Mesendoderm (in vitro differentiated cells): ENCODE measurements around the gene C20orf173.

Source experiments
- DNase-seq: peaks from one replicate; pipeline ENCODE4 v3.0.0; 2013
- H2AK5ac ChIP-seq: 2 replicates; pipeline ENCODE4 v1.6.1; 2013; ENCODE audit warnings: low read length, inconsistent platforms
- H2BK120ac ChIP-seq: 2 replicates; pipeline ENCODE4 v1.6.1; 2013; ENCODE audit warnings: low read depth, mild to moderate bottlenecking, low read length, moderate library complexity, mixed read lengths
- H2BK15ac ChIP-seq: replicated peaks from 2 replicates; pipeline ENCODE4 v1.6.1; 2013; ENCODE audit warnings: low read depth, mild to moderate bottlenecking, moderate library complexity
- H2BK5ac ChIP-seq: 2 replicates; pipeline ENCODE4 v1.6.1; 2013; ENCODE audit warnings: low read length, inconsistent platforms
- H3K18ac ChIP-seq: 2 replicates; pipeline ENCODE4 v1.6.1; 2013; ENCODE audit warnings: mild to moderate bottlenecking, low read length, mixed read lengths
- H3K23ac ChIP-seq: one replicate; pipeline ENCODE4 v1.6.1; 2013; ENCODE audit warnings: low read length
- H3K27ac ChIP-seq: 2 replicates; pipeline ENCODE4 v1.5.1; 2013; ENCODE audit warnings: low read depth, mild to moderate bottlenecking, inconsistent platforms, low read length, moderate library complexity
- H3K27me3 ChIP-seq: 2 replicates; pipeline ENCODE4 v1.6.1; 2013; ENCODE audit warnings: low read length, control low read depth, mild to moderate bottlenecking, inconsistent platforms; ENCODE audit not compliant: insufficient read depth, poor library complexity
- H3K36me3 ChIP-seq: 2 replicates; pipeline ENCODE4 v1.6.1; 2013; ENCODE audit warnings: low read length, inconsistent platforms; ENCODE audit not compliant: control insufficient read depth, insufficient read depth
- H3K4ac ChIP-seq: one replicate; pipeline ENCODE4 v1.6.1; 2013; ENCODE audit warnings: low read depth, mild to moderate bottlenecking, low read length, moderate library complexity
- H3K4me1 ChIP-seq: 2 replicates; pipeline ENCODE4 v1.6.1; 2013; ENCODE audit warnings: low read depth, low read length, inconsistent platforms; ENCODE audit not compliant: control insufficient read depth
- H3K4me2 ChIP-seq: 2 replicates; pipeline ENCODE4 v1.6.1; 2013; ENCODE audit warnings: low read length
- H3K4me3 ChIP-seq: 2 replicates; pipeline ENCODE4 v1.5.1; 2013; ENCODE audit warnings: mild to moderate bottlenecking, low read length
- H3K56ac ChIP-seq: one replicate; pipeline ENCODE4 v1.6.1; 2013; ENCODE audit warnings: low read length
- H3K79me1 ChIP-seq: 2 replicates; pipeline ENCODE4 v1.6.1; 2013; ENCODE audit warnings: low read length, inconsistent platforms
- H3K79me2 ChIP-seq: 2 replicates; pipeline ENCODE4 v1.6.1; 2013; ENCODE audit warnings: mild to moderate bottlenecking, low read length; ENCODE audit not compliant: control insufficient read depth, insufficient read depth
- H3K9ac ChIP-seq: 2 replicates; pipeline ENCODE4 v1.6.1; 2013; ENCODE audit warnings: low read length, inconsistent platforms
- H4K5ac ChIP-seq: one replicate; pipeline ENCODE4 v1.6.1; 2013; ENCODE audit warnings: low read length
- H4K8ac ChIP-seq: one replicate; pipeline ENCODE4 v1.6.1; 2013; ENCODE audit warnings: low read depth, mild to moderate bottlenecking, control low read depth, low read length, moderate library complexity
- WGBS: extraction: QIAGEN DNeasy Blood & Tissue Kit; methylation state at CpG from one replicate; pipeline ENCODE4 v1.1.7; 2013; ENCODE audit warnings: low lambda C conversion rate, missing lambda C conversion rate; ENCODE audit not compliant: insufficient coverage; ENCODE audit errors: extremely low coverage; 5-methylcytosine and 5-hydroxymethylcytosine counted together

C20orf173 gene

DNA sequence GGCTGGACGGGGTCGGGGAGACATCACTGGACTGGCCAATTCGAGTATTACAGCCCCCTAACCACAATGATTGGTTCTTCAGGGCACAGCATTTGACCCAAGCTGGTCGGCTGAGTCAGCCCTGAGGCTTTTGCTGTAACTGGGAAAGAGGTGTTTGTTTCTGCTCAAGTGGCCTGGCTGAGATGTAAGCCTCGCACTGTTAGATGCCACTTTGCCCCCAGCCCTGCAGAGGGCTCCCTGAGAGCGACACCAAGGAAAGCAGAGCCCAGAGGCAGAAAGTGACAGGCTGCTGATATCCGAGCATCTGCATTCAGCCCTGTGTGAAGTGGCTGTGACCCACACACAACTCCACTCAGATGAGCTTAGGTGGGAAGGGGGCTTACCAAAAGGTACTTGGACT is 31.8 kb upstream of the C20orf173 start:
- Histone ChIP-seq H4K5ac (no peak overlapping the region), H3K79me2 (no peaks in the 10 kb centered on the region), H3K4me1 (no peaks in the 10 kb centered on the region), H2AK5ac (no peak overlapping the region), H3K23ac (no peak overlapping the region), H2BK15ac (no peak overlapping the region), H3K79me1 (no peaks in the 10 kb centered on the region), H2BK120ac (no peak overlapping the region), H3K4me2 (no peak overlapping the region), H3K27me3 (no peaks in the 10 kb centered on the region), H3K27ac (no peak overlapping the region), H3K9ac (no peak overlapping the region), H2BK5ac (no peak overlapping the region), H3K4me3 (no peak overlapping the region), H3K4ac (no peak overlapping the region), H4K8ac (no peak overlapping the region), H3K18ac (no peak overlapping the region), H3K36me3 (peaks cover 3% of the 10 kb centered on the region), H3K56ac (no peak overlapping the region)
- peak; percentile 91 for DNase-seq
- no CpG with 5 or more reads among the region's 7 CpGs for WGBS

- Histone ChIP-seq H3K27me3 (no peaks in the 10 kb centered on the region), H4K8ac (no peak overlapping the region), H3K4me2 (no peak overlapping the region), H3K9ac (no peak overlapping the region), H3K56ac (no peak overlapping the region), H3K4ac (no peak overlapping the region), H3K27ac (no peak overlapping the region), H3K4me3 (no peak overlapping the region), H3K18ac (no peak overlapping the region), H4K5ac (no peak overlapping the region), H3K23ac (no peak overlapping the region), H3K79me2 (no peaks in the 10 kb centered on the region), H3K79me1 (no peaks in the 10 kb centered on the region), H2AK5ac (no peak overlapping the region), H3K36me3 (peaks cover 6% of the 10 kb centered on the region), H3K4me1 (no peaks in the 10 kb centered on the region), H2BK120ac (no peak overlapping the region), H2BK15ac (no peak overlapping the region), H2BK5ac (no peak overlapping the region)
- no CpG with 5 or more reads among the region's 10 CpGs for WGBS
- DNase-seq = no peak
Observed at GRCh38 chr20:35560541-35560940, 31.1 kb upstream of the C20orf173 start.

- no peak overlapping the region for H4K8ac ChIP-seq
- no peak overlapping the region for H4K5ac ChIP-seq
- H3K4me2 ChIP-seq = no peak overlapping the region
- peaks cover 6% of the 10 kb centered on the region for H3K36me3 ChIP-seq
- no CpG with 5 or more reads among the region's 18 CpGs for WGBS
- H3K4ac ChIP-seq = no peak overlapping the region
- H3K9ac ChIP-seq = no peak overlapping the region
- H2AK5ac ChIP-seq = no peak overlapping the region
- DNase-seq = peak; percentile 29
- H2BK5ac ChIP-seq = no peak overlapping the region
- no peak overlapping the region for H2BK120ac ChIP-seq
- H3K18ac ChIP-seq = no peak overlapping the region
- H3K79me2 ChIP-seq = no peaks in the 10 kb centered on the region
- no peak overlapping the region for H3K56ac ChIP-seq
- H3K4me1 ChIP-seq = no peaks in the 10 kb centered on the region
- H3K27me3 ChIP-seq = no peaks in the 10 kb centered on the region
- H3K4me3 ChIP-seq = no peak overlapping the region
- no peaks in the 10 kb centered on the region for H3K79me1 ChIP-seq
- no peak overlapping the region for H2BK15ac ChIP-seq
- no peak overlapping the region for H3K27ac ChIP-seq
- no peak overlapping the region for H3K23ac ChIP-seq
Observed at GRCh38 chr20:35560105-35560511, 30.7 kb upstream of the C20orf173 start.

DNA sequence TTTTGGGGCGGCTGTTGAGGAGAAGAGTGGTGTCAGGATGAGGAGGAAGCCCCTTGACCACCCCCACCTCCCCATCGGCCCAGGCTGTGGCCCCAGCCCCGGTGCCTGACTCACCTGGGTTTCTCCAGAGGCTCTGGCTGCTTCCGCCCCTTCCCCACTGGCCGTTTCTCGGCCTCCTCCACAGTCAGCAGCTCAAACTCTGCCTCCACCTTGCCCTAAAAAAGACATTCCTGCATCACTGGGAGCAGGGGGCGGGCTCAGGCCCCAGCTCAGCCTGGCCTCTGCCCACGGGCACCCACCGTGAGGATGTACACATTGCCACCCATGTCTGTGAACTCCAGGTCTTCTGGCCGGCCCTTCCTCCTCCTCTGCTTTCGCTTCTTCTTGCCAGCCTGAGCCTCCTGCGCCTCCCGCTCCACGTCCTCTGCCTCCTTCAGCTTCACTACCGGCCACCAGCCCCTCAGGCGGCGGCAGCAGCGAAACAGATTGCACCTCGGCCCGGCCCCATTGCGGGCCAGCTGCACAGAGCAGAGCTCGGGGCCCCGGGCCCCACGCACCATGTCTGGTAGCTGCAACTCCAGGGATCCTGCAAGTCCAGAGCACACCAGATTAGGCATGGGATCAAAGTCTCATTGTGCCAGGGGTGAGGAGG is 29.7 kb upstream of the C20orf173 start:
- H3K79me1 ChIP-seq = no peaks in the 10 kb centered on the region
- H3K27ac ChIP-seq = no peak overlapping the region
- DNase-seq = no peak
- peaks cover 8% of the 10 kb centered on the region for H3K36me3 ChIP-seq
- H3K9ac ChIP-seq = no peak overlapping the region
- H4K5ac ChIP-seq = no peak overlapping the region
- no CpG with 5 or more reads among the region's 24 CpGs for WGBS
- H3K4ac ChIP-seq = no peak overlapping the region
- H3K23ac ChIP-seq = no peak overlapping the region
- no peak overlapping the region for H3K18ac ChIP-seq
- H2BK5ac ChIP-seq = no peak overlapping the region
- H3K4me3 ChIP-seq = no peak overlapping the region
- H3K4me2 ChIP-seq = no peak overlapping the region
- H3K27me3 ChIP-seq = no peaks in the 10 kb centered on the region
- no peak overlapping the region for H2AK5ac ChIP-seq
- no peaks in the 10 kb centered on the region for H3K79me2 ChIP-seq
- H4K8ac ChIP-seq = no peak overlapping the region
- H3K56ac ChIP-seq = no peak overlapping the region
- no peak overlapping the region for H2BK15ac ChIP-seq
- no peaks in the 10 kb centered on the region for H3K4me1 ChIP-seq
- H2BK120ac ChIP-seq = no peak overlapping the region

DNA sequence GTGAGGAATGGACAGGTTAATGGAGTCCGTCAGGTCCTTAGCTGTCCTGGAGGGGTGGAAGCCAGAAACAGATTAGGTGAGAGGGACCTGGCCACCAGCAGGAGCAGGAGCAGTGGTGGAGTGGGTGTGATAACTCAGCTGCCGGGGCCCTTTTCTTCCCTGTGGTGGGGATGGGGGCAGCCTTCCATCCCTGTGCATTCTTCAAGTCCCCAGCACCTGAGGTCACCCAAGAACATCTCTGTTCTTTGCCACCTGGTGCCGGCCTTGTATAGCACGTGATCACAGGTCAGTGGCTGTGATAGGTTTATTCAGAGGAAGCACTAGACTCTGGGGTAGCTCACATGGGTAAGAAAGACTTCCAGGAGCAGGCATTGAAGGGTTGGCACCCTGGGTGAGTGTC is 29.0 kb upstream of the C20orf173 start:
- no peak overlapping the region for H3K18ac ChIP-seq
- no peaks in the 10 kb centered on the region for H3K79me1 ChIP-seq
- no peak overlapping the region for H3K9ac ChIP-seq
- no peaks in the 10 kb centered on the region for H3K27me3 ChIP-seq
- H3K4me1 ChIP-seq = no peaks in the 10 kb centered on the region
- no peaks in the 10 kb centered on the region for H3K79me2 ChIP-seq
- no peak overlapping the region for H2AK5ac ChIP-seq
- H3K4ac ChIP-seq = no peak overlapping the region
- H3K56ac ChIP-seq = no peak overlapping the region
- H3K4me3 ChIP-seq = no peak overlapping the region
- H4K8ac ChIP-seq = no peak overlapping the region
- no peak overlapping the region for H3K4me2 ChIP-seq
- WGBS = no CpG with 5 or more reads among the region's 4 CpGs
- no peak overlapping the region for H4K5ac ChIP-seq
- H3K27ac ChIP-seq = no peak overlapping the region
- H2BK5ac ChIP-seq = no peak overlapping the region
- no peak overlapping the region for H2BK15ac ChIP-seq
- no peak for DNase-seq
- H2BK120ac ChIP-seq = no peak overlapping the region
- H3K36me3 ChIP-seq = peaks cover 10% of the 10 kb centered on the region
- H3K23ac ChIP-seq = no peak overlapping the region

DNA sequence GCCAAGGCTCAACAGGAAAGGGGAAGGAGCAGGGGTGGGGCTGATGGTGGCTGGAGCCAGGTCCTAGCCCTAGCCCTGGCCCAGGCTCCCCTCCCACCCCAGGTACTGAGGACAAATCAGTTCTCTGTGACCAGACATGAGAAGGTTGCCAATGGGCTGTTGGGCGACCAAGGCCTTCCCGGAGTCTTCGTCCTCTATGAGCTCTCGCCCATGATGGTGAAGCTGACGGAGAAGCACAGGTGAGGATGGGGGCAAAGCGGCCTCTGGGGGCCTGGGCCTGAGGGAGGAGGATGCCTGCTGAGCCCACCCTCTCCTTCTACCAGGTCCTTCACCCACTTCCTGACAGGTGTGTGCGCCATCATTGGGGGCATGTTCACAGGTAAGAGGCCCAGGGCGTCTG is 27.4 kb upstream of the C20orf173 start:
- H3K27me3 ChIP-seq = no peaks in the 10 kb centered on the region
- no peak overlapping the region for H4K5ac ChIP-seq
- H3K4ac ChIP-seq = no peak overlapping the region
- no CpG with 5 or more reads among the region's 8 CpGs for WGBS
- no peak overlapping the region for H2BK120ac ChIP-seq
- H3K18ac ChIP-seq = no peak overlapping the region
- no peaks in the 10 kb centered on the region for H3K79me2 ChIP-seq
- H3K9ac ChIP-seq = no peak overlapping the region
- H3K56ac ChIP-seq = no peak overlapping the region
- no peak overlapping the region for H3K4me3 ChIP-seq
- no peaks in the 10 kb centered on the region for H3K4me1 ChIP-seq
- no peak overlapping the region for H3K27ac ChIP-seq
- no peak for DNase-seq
- H4K8ac ChIP-seq = no peak overlapping the region
- H3K36me3 ChIP-seq = peaks cover 12% of the 10 kb centered on the region
- no peak overlapping the region for H2BK5ac ChIP-seq
- H3K23ac ChIP-seq = no peak overlapping the region
- no peak overlapping the region for H3K4me2 ChIP-seq
- H3K79me1 ChIP-seq = no peaks in the 10 kb centered on the region
- H2AK5ac ChIP-seq = no peak overlapping the region
- no peak overlapping the region for H2BK15ac ChIP-seq
